HepG2 (cell line): ENCODE data around the gene SPAG9. TPM values are rescaled to one million over a fixed set of nuclear protein-coding genes. Genes with fewer than 3 reads are reported as not detected.

ENCODE experiments used
- AHR ChIP-seq: IDR thresholded peaks from 2 replicates; pipeline ENCODE4 v1.6.1; 2018; ENCODE audit warnings: missing genetic modification reagents, missing compliant biosample characterization
- ARID2 ChIP-seq: sonication (generic); formaldehyde crosslinking; IDR thresholded peaks from 2 replicates; pipeline ENCODE4 v1.8.1; 2022; ENCODE audit warnings: mild to moderate bottlenecking, missing genetic modification reagents, borderline replicate concordance
- DNMT3B ChIP-seq: conservative IDR thresholded peaks from 2 replicates; pipeline ENCODE4 v1.6.1; 2016; ENCODE audit warnings: missing biosample characterization, control low read depth
- FOSL1 ChIP-seq: sonication (generic); formaldehyde crosslinking; IDR thresholded peaks from 2 replicates; pipeline ENCODE4 v1.9.0; 2021; ENCODE audit warnings: missing genetic modification reagents, borderline replicate concordance
- FOXA3 ChIP-seq: IDR thresholded peaks from 2 replicates; pipeline ENCODE4 v1.6.1; 2016; ENCODE audit warnings: missing genetic modification reagents, missing compliant biosample characterization
- HDAC6 ChIP-seq: fragments of 200-600 bp; sonication (generic); IDR thresholded peaks from 2 replicates; pipeline ENCODE4 v1.7.0; 2017; ENCODE audit warnings: mild to moderate bottlenecking, antibody characterized with exemption, low read length, low read depth
- HMGXB3 ChIP-seq: sonication (generic); formaldehyde crosslinking; IDR thresholded peaks from 2 replicates; pipeline ENCODE4 v1.4.0; 2020; ENCODE audit warnings: missing genetic modification reagents, borderline replicate concordance
- ISX ChIP-seq: sonication (generic); formaldehyde crosslinking; conservative IDR thresholded peaks from 2 replicates; pipeline ENCODE4 v1.5.0; 2020; ENCODE audit warnings: missing genetic modification reagents
- KDM5A ChIP-seq: fragments of 200-600 bp; sonication (generic); IDR thresholded peaks from 2 replicates; pipeline ENCODE4 v1.7.0; 2018; ENCODE audit warnings: antibody characterized with exemption, mild to moderate bottlenecking, low read length, borderline replicate concordance
- NFYB ChIP-seq: sonication (generic); formaldehyde crosslinking; IDR thresholded peaks from 2 replicates; pipeline ENCODE4 v1.4.0; 2020; ENCODE audit warnings: missing genetic modification reagents
- NR3C1 ChIP-seq: sonication (generic); formaldehyde crosslinking; IDR thresholded peaks from 2 replicates; pipeline ENCODE4 v1.4.0; 2020; ENCODE audit warnings: missing genetic modification reagents
- SP1 ChIP-seq, 2 experiments: fragments of 450-650 bp in 1 of 2; sonication (generic) in 1 of 2; formaldehyde crosslinking in 1 of 2; IDR thresholded peaks; 2 replicates each; pipeline versions ENCODE4 v1.4.0 to v1.6.1; 2016 to 2020; ENCODE audit warnings: missing genetic modification reagents in 1 of 2
- ZNF124 ChIP-seq: sonication (generic); formaldehyde crosslinking; IDR thresholded peaks from 2 replicates; pipeline ENCODE4 v1.4.0; 2020; ENCODE audit warnings: missing genetic modification reagents
- ZNF430 ChIP-seq: sonication (generic); formaldehyde crosslinking; IDR thresholded peaks from 2 replicates; pipeline ENCODE4 v1.9.0; 2021; ENCODE audit warnings: mild to moderate bottlenecking, missing genetic modification reagents
- ZNF570 ChIP-seq: sonication (generic); formaldehyde crosslinking; IDR thresholded peaks from 2 replicates; pipeline ENCODE4 v1.4.0; 2020; ENCODE audit warnings: mild to moderate bottlenecking, missing genetic modification reagents, borderline replicate concordance
- ZNF616 ChIP-seq: sonication (generic); formaldehyde crosslinking; IDR thresholded peaks from 2 replicates; pipeline ENCODE4 v1.5.0; 2020; ENCODE audit warnings: low read depth, mild to moderate bottlenecking, missing genetic modification reagents
- ZNF841 ChIP-seq: sonication (generic); formaldehyde crosslinking; IDR thresholded peaks from 2 replicates; pipeline ENCODE4 v1.8.1; 2023; ENCODE audit warnings: missing genetic modification reagents, borderline replicate concordance
- polyA plus RNA-seq, 8 experiments: library from polyadenylated mRNA; depleted of rRNA in 3 of 8; stranded (reverse) in 7 of 8; unstranded in 1 of 8; fragments of >200 nt; fragmentation: Illumina TruSeq in 4 of 8; extraction: Trizol in 4 of 8; gene quantifications; 2 replicates each; pipeline versions ENCODE4 v1.2.1 to v1.2.3, GENCODE V29; 2011 to 2016; ENCODE audit warnings: low read depth in 4 of 8, missing spikeins in 1 of 8, mixed read lengths in 1 of 8; ENCODE audit not compliant: insufficient read depth in 1 of 8
- total RNA-seq, 5 experiments: library from RNA; depleted of rRNA; stranded (reverse); fragments of >200 nt; fragmentation: Illumina TruSeq; extraction: Trizol; gene quantifications; 2 replicates each; pipeline ENCODE4 v1.2.3, GENCODE V29; 2016; ENCODE audit warnings: low read depth in 1 of 5
- TF ChIP-seq, protein P1 (sequence below): sonication (generic); formaldehyde crosslinking; IDR thresholded peaks from 2 replicates; pipeline ENCODE4 v1.8.1; 2023; ENCODE audit warnings: missing genetic modification reagents, inconsistent platforms, borderline replicate concordance
- TF ChIP-seq, protein P2 (sequence below): sonication (generic); formaldehyde crosslinking; IDR thresholded peaks from 2 replicates; pipeline ENCODE4 v1.4.0; 2020; ENCODE audit warnings: missing genetic modification reagents
- TF ChIP-seq, protein P3 (sequence below): IDR thresholded peaks from 2 replicates; pipeline ENCODE4 v1.6.1; 2016; ENCODE audit warnings: low read depth, borderline replicate concordance

The SPAG9 gene
- total and polyA plus RNA-seq, 2 of the 13 experiments (the other 11 are each of a cell fraction or from before 2014, with no cell fraction given): 43.2 to 78.6 TPM

DNA sequence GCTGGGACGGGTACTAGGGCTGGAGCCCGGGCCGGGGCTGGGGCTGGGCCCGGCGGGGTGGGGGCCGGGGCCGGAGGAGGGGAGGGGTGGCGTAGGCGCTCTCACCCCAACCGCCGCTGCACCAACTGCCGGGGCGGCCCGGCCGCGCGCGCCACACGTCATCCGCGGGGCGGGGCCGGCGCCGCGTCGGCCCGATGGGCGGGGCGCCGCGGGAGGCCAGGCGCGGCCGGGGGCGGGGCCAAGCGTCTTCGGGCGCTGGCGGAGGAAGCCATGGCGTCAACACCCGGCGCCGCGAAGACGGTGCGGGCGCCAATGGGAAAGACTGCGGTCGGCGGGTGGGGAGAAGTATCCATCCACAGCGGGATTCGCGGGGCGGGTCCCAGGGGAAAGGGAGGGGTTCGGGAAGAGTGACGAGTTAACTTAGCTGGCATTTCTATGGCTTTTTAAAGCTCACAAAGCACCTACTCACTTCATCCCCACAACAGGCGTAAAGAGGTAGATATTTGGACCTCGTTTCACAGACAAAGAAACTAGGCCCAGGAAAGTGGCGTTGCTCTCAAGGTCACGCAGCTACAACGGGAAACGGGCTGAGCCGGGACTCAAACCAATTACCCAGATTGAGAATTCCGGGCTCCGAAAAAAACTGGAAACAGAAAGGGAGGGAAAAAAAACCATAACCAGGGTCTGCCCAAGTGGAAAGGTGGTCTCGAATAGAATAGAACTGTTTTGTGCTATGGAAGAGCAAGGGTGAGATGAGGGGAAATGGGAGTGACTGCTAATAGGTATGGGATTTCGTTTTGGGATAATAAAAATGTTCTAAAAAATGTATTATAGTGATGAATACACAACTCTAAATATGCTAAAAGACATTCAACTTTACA is at the start of gene SPAG9 (continued):
- TF ChIP-seq, protein P1, sequence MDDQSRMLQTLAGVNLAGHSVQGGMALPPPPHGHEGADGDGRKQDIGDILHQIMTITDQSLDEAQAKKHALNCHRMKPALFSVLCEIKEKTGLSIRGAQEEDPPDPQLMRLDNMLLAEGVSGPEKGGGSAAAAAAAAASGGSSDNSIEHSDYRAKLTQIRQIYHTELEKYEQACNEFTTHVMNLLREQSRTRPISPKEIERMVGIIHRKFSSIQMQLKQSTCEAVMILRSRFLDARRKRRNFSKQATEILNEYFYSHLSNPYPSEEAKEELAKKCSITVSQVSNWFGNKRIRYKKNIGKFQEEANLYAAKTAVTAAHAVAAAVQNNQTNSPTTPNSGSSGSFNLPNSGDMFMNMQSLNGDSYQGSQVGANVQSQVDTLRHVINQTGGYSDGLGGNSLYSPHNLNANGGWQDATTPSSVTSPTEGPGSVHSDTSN (CRISPR knock-in tag): no peak
- TF ChIP-seq SP1 (IDR thresholded peaks at IDR 0.05) (no peak), SP1 (CRISPR knock-in tag; IDR thresholded peaks at IDR 0.05) (peak; percentile 79), HMGXB3 (CRISPR knock-in tag) (no peak), ZNF430 (CRISPR knock-in tag) (no peak), NFYB (CRISPR knock-in tag) (peak; percentile 81), DNMT3B (CRISPR knock-in tag) (no peak), KDM5A (peak; percentile 74; the same call in 1 of the 2 replicates), FOSL1 (CRISPR knock-in tag) (no peak), HDAC6 (no peak), ISX (CRISPR knock-in tag) (no peak), AHR (CRISPR knock-in tag) (no peak), NR3C1 (CRISPR knock-in tag) (no peak), ZNF841 (CRISPR knock-in tag) (no peak), ZNF570 (CRISPR knock-in tag) (no peak), ZNF616 (no peak), ARID2 (no peak), ZNF124 (CRISPR knock-in tag) (no peak; the same call in 1 of the 2 replicates), FOXA3 (CRISPR knock-in tag) (no peak; the same call in 1 of the 2 replicates)
- TF ChIP-seq, protein P2, sequence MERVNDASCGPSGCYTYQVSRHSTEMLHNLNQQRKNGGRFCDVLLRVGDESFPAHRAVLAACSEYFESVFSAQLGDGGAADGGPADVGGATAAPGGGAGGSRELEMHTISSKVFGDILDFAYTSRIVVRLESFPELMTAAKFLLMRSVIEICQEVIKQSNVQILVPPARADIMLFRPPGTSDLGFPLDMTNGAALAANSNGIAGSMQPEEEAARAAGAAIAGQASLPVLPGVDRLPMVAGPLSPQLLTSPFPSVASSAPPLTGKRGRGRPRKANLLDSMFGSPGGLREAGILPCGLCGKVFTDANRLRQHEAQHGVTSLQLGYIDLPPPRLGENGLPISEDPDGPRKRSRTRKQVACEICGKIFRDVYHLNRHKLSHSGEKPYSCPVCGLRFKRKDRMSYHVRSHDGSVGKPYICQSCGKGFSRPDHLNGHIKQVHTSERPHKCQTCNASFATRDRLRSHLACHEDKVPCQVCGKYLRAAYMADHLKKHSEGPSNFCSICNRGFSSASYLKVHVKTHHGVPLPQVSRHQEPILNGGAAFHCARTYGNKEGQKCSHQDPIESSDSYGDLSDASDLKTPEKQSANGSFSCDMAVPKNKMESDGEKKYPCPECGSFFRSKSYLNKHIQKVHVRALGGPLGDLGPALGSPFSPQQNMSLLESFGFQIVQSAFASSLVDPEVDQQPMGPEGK (CRISPR knock-in tag): peak; percentile 76
- TF ChIP-seq, protein P3, sequence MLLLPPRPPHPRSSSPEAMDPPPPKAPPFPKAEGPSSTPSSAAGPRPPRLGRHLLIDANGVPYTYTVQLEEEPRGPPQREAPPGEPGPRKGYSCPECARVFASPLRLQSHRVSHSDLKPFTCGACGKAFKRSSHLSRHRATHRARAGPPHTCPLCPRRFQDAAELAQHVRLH (CRISPR knock-in tag): 0 out of 2 replicates have a peak, but pooled peaks have one; percentile 33
